ENCODE measurements around the gene SERPING1.

DNA sequence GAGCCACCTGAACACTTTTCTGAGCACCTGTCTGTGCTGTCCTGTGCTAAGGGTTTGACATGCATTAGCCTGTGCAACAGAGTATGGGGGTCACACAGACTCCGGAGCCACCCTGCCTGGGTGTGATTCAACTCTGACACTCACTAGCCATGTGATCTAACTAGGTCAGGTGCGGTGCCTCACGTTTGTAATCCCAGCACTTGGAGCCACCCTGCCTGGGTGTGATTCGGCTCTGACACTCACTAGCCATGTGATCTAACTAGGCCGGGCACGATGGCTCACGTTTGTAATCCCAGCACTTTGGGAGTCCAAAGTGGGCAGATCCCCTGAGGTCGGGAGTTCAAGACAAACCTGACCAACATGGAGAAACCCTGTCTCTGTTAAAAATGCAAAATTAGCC is 41.4 kb upstream of the SERPING1 start:
- no peak for TF ChIP-seq EZH2 (IDR thresholded peaks at IDR 0.05; ENCODE audit: borderline replicate concordance, low read depth, low read length, poor library complexity, severe bottlenecking)
- TF ChIP-seq, protein P1, sequence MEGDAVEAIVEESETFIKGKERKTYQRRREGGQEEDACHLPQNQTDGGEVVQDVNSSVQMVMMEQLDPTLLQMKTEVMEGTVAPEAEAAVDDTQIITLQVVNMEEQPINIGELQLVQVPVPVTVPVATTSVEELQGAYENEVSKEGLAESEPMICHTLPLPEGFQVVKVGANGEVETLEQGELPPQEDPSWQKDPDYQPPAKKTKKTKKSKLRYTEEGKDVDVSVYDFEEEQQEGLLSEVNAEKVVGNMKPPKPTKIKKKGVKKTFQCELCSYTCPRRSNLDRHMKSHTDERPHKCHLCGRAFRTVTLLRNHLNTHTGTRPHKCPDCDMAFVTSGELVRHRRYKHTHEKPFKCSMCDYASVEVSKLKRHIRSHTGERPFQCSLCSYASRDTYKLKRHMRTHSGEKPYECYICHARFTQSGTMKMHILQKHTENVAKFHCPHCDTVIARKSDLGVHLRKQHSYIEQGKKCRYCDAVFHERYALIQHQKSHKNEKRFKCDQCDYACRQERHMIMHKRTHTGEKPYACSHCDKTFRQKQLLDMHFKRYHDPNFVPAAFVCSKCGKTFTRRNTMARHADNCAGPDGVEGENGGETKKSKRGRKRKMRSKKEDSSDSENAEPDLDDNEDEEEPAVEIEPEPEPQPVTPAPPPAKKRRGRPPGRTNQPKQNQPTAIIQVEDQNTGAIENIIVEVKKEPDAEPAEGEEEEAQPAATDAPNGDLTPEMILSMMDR (conservative IDR thresholded peaks at IDR 0.05; ENCODE audit: low read depth, low read length) = no peak

Measured in A673 (cell line).